Measurements from ENCODE around the gene PKIB. TPM values are rescaled to one million over a fixed set of nuclear protein-coding genes. Genes with fewer than 3 reads are reported as not detected.

The PKIB gene
- total RNA-seq, 2 donors from 2014 or later = 63.4 to 113 TPM

DNA sequence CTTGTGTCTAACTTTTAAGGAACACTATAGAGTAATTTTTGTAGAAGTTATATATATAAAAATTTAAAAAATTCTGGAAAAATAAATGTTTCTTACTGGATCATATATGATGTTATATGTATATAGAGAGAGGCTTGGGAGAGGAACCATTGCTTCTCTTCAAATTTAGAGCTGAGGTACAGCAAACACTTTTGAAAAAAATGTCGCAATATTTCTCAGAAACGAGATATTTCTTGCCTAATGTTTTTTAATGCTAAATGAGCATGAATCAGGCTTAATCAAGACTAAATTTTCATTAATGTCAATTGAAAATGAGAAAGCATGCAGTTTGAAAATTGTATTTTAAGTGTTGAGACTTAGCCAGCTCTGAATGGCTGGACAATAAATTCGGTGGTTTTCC, 2.6 kb downstream of the PKIB start:
- Histone ChIP-seq H3K9ac (ENCODE audit: low read depth in 2 of 2, low read length in 2 of 2) (no peak overlapping the region), H3K9me3 (no peaks in the 10 kb centered on the region), H3K4me3 (no peak overlapping the region), H3K27me3 (no peaks in the 10 kb centered on the region), H3K4me1 (no peaks in the 10 kb centered on the region), H3K36me3 (no peaks in the 10 kb centered on the region), H3K27ac (no peak overlapping the region)
- TF ChIP-seq, protein P1, sequence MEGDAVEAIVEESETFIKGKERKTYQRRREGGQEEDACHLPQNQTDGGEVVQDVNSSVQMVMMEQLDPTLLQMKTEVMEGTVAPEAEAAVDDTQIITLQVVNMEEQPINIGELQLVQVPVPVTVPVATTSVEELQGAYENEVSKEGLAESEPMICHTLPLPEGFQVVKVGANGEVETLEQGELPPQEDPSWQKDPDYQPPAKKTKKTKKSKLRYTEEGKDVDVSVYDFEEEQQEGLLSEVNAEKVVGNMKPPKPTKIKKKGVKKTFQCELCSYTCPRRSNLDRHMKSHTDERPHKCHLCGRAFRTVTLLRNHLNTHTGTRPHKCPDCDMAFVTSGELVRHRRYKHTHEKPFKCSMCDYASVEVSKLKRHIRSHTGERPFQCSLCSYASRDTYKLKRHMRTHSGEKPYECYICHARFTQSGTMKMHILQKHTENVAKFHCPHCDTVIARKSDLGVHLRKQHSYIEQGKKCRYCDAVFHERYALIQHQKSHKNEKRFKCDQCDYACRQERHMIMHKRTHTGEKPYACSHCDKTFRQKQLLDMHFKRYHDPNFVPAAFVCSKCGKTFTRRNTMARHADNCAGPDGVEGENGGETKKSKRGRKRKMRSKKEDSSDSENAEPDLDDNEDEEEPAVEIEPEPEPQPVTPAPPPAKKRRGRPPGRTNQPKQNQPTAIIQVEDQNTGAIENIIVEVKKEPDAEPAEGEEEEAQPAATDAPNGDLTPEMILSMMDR (IDR thresholded peaks at IDR 0.05) = no peak
- no peak for DNase-seq
- intact Hi-C loops (cut with DNase I) = loop anchor here (10.0 kb wide), 1 partner anchor 112 kb away; no protein-coding TSS in a partner anchor

DNA sequence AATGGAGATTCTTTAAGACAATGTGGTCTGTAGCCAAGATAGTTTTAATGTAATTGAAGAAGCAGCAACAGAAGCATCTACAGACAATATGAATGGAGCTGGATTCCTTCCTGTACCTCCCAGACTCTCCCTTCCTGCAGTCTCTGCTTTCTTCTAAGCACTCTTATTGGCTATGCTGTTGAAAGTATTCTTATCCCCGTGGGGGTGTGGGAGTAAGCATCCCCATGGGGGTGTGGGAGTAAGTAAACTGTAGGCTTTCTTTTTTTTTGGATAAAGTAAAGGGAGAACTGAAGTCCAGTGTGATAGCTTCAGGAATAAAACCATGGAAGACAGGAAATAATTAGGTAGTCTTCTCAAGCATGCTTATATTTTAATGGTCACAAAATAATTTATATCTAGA, 4.1 kb downstream of the PKIB start:
- Histone ChIP-seq H3K4me3 (no peak overlapping the region), H3K4me1 (no peaks in the 10 kb centered on the region), H3K36me3 (no peaks in the 10 kb centered on the region), H3K27me3 (no peaks in the 10 kb centered on the region), H3K27ac (no peak overlapping the region), H3K9me3 (no peaks in the 10 kb centered on the region), H3K9ac (ENCODE audit: low read depth in 2 of 2, low read length in 2 of 2) (no peak overlapping the region)
- intact Hi-C loops (cut with DNase I) = loop anchor here (10.0 kb wide), 1 partner anchor 110 kb away; no protein-coding TSS in a partner anchor
- no peak for DNase-seq
- TF ChIP-seq, protein P1 (IDR thresholded peaks at IDR 0.05) = no peak

DNA sequence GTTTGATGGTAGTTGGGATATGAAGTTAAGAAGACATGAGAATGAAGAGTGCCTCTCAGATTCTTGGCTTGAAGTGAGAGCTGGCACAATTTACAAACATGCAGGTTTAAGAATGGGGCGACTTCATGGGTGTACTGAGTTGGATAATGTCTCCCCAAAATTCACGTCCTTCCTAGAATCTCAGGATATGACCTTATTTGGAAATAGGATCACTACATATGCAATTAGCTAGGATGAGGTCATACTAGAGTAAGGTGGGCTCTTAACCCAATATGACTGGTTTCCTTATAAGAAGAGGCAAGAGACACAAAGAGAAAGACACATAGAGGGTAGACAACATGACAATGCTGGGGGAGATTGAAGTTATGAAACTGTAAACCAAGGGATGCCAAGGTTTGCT, 5.2 kb downstream of the PKIB start:
- no peaks in the 10 kb centered on the region for H3K4me1 ChIP-seq
- no peak overlapping the region for H3K9ac ChIP-seq (ENCODE audit: low read depth in 2 of 2, low read length in 2 of 2)
- H3K27ac ChIP-seq = no peak overlapping the region
- no peak overlapping the region for H3K4me3 ChIP-seq
- TF ChIP-seq, protein P1 (IDR thresholded peaks at IDR 0.05) = no peak
- H3K36me3 ChIP-seq = no peaks in the 10 kb centered on the region
- no peaks in the 10 kb centered on the region for H3K27me3 ChIP-seq
- no peaks in the 10 kb centered on the region for H3K9me3 ChIP-seq
- intact Hi-C loops (cut with DNase I) = loop anchor here (10.0 kb wide), 1 partner anchor 109 kb away; no protein-coding TSS in a partner anchor
- DNase-seq = no peak

DNA sequence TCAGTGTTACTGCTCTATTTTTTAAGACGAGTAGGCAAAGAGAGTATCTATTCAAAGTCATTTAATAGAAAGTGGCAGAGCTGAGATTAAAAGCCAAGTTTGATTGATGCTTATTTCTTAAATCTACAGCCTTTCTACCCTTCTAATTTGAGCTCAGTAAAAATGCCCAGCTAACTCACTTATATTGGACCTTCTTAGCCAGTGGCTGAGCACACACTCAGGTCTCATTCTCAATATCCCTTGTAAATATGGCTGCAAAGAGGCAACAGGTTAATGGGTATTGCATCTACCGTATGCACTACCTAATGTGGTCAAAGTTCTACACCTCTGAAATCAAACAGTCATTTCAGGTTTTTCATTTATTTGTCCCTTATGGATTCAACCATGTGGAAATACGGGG, 6.7 kb downstream of the PKIB start:
- DNase-seq = no peak
- H3K27ac ChIP-seq = no peak overlapping the region
- no peak overlapping the region for H3K9ac ChIP-seq (ENCODE audit: low read depth in 2 of 2, low read length in 2 of 2)
- H3K36me3 ChIP-seq = no peaks in the 10 kb centered on the region
- intact Hi-C loops (cut with DNase I) = loop anchor here (10.0 kb wide), 1 partner anchor 108 kb away; no protein-coding TSS in a partner anchor
- TF ChIP-seq, protein P1 (IDR thresholded peaks at IDR 0.05) = no peak
- H3K27me3 ChIP-seq = no peaks in the 10 kb centered on the region
- H3K9me3 ChIP-seq = no peaks in the 10 kb centered on the region
- H3K4me3 ChIP-seq = no peak overlapping the region
- H3K4me1 ChIP-seq = no peaks in the 10 kb centered on the region

DNA sequence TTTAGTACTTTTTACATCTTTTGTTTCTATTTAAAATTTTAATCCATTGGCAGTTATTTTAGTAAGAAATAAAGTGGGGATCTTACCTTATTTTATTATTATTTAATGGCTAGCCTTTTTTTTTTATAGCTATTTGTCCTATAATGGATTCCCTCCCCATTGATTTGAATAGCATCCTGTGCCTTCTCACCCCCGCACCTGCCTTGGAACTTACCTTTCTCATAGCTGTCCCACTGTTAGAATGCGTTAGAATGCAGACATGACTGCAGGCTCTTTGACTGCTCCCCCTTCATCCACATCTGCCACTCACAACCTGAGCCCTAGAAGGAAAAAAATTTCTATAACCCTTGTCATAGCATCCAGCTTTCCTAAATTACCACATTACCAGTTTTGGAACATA, 9.1 kb downstream of the PKIB start:
- intact Hi-C loops (cut with DNase I) = loop anchor here (10.0 kb wide), 1 partner anchor 105 kb away; no protein-coding TSS in a partner anchor
- H3K36me3 ChIP-seq = no peaks in the 10 kb centered on the region
- DNase-seq = no peak
- H3K27ac ChIP-seq = no peak overlapping the region
- no peaks in the 10 kb centered on the region for H3K4me1 ChIP-seq
- H3K4me3 ChIP-seq = no peak overlapping the region
- TF ChIP-seq, protein P1 (IDR thresholded peaks at IDR 0.05) = no peak
- no peaks in the 10 kb centered on the region for H3K9me3 ChIP-seq
- no peak overlapping the region for H3K9ac ChIP-seq (ENCODE audit: low read depth in 2 of 2, low read length in 2 of 2)
- no peaks in the 10 kb centered on the region for H3K27me3 ChIP-seq
